AG04450 (cell line): ENCODE data around the gene CYP4B1. TPM values are rescaled to one million over a fixed set of nuclear protein-coding genes. Genes with fewer than 3 reads are reported as not detected.

Source experiments
- CTCF ChIA-PET: fragments of 300-600, 350-600 bp; formaldehyde crosslinking; extraction: SDS; loops from one replicate; lab custom pipeline; 2022; ENCODE audit warnings: antibody characterized with exemption, inconsistent platforms; lab: Charles Lee
- POLR2A ChIA-PET: fragments of 350-600 bp; formaldehyde crosslinking; extraction: SDS; loops from one replicate; lab custom pipeline; 2021; ENCODE audit warnings: antibody characterized with exemption, inconsistent platforms; lab: Yijun Ruan, JAX
- DNase-seq: peaks from one replicate; pipeline ENCODE4 v3.0.0-alpha.2; 2011; ENCODE audit warnings: low read depth, low spot score
- H3K27ac ChIP-seq: one replicate; pipeline ENCODE4 v1.5.1; 2012; ENCODE audit warnings: low read depth, low read length, control low read depth
- H3K27me3 ChIP-seq: one replicate; pipeline ENCODE4 v1.6.0; 2012; ENCODE audit warnings: low read length; ENCODE audit not compliant: control insufficient read depth, insufficient read depth
- H3K4me3 ChIP-seq: 2 replicates; pipeline ENCODE4 v1.5.1; 2011; ENCODE audit warnings: mild to moderate bottlenecking, low read depth, low read length, control low read depth
- H3K9me3 ChIP-seq: 2 replicates; pipeline ENCODE4 v1.5.1; 2012; ENCODE audit warnings: low read length; ENCODE audit not compliant: control insufficient read depth, insufficient read depth
- polyA plus RNA-seq: library from polyadenylated mRNA; depleted of rRNA; stranded (reverse); fragments of >200 nt; gene quantifications from 2 replicates; pipeline ENCODE4 v1.2.3, GENCODE V29; 2011
- TF ChIP-seq, protein P1 (sequence below): IDR thresholded peaks from 2 replicates; pipeline ENCODE4 v1.5.1; 2011; ENCODE audit warnings: low read depth, low read length, control low read depth, inconsistent platforms

CYP4B1 gene
- polyA plus RNA-seq, 1 experiment, result not detected

DNA sequence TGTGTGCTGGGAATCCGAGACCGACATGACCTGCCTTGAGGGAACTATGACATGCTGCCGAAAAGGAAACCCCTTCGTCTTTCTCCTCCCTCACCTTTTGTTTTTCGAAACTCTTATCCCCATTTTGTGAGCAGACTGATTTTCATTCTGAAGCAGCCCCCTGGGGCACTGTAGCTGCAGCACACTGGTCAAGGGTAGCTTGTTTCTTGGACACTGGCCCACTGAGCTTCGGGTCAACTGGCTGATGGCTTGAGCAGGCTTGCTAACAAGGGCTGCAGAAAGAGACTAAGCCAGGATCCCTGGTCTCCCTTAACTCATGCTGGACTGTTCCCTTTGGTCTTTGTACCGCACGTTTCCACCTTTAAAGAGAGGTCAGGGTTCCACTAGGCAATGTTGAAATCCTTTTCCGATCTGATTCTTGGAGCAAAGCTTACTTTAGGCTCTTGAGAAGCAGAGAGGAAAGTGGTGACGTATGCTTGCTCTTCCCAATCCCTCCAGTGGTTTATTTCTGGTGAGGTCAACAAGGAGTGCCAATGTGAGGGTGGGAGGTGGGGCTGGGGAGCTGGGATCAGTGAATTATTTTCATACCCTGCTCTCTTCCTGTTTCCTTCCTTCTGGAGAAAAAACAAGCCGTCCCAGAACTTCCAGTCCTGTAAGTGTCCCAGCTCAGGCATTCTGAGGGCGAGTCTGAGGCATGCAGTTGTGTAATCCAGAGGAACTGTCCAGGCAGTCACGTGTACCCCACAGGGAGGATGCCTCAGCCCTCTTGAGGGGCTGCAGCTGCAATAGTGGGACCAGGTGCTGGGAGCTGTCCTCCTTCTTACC, 7.6 kb downstream of the CYP4B1 start:
- Histone ChIP-seq H3K9me3 (peaks cover 4% of the 10 kb centered on the region; the same call in 1 of the 2 replicates), H3K27ac (no peak overlapping the region), H3K4me3 (no peak overlapping the region), H3K27me3 (no peaks in the 10 kb centered on the region)
- no peak for DNase-seq
- ChIA-PET POLR2A (no interaction called here), CTCF (interaction anchor here (0.6 kb wide), 1 partner anchor 1503 kb away, joined by 3 read pairs; no protein-coding TSS in a partner anchor)
- TF ChIP-seq, protein P1, sequence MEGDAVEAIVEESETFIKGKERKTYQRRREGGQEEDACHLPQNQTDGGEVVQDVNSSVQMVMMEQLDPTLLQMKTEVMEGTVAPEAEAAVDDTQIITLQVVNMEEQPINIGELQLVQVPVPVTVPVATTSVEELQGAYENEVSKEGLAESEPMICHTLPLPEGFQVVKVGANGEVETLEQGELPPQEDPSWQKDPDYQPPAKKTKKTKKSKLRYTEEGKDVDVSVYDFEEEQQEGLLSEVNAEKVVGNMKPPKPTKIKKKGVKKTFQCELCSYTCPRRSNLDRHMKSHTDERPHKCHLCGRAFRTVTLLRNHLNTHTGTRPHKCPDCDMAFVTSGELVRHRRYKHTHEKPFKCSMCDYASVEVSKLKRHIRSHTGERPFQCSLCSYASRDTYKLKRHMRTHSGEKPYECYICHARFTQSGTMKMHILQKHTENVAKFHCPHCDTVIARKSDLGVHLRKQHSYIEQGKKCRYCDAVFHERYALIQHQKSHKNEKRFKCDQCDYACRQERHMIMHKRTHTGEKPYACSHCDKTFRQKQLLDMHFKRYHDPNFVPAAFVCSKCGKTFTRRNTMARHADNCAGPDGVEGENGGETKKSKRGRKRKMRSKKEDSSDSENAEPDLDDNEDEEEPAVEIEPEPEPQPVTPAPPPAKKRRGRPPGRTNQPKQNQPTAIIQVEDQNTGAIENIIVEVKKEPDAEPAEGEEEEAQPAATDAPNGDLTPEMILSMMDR, result no peak

DNA sequence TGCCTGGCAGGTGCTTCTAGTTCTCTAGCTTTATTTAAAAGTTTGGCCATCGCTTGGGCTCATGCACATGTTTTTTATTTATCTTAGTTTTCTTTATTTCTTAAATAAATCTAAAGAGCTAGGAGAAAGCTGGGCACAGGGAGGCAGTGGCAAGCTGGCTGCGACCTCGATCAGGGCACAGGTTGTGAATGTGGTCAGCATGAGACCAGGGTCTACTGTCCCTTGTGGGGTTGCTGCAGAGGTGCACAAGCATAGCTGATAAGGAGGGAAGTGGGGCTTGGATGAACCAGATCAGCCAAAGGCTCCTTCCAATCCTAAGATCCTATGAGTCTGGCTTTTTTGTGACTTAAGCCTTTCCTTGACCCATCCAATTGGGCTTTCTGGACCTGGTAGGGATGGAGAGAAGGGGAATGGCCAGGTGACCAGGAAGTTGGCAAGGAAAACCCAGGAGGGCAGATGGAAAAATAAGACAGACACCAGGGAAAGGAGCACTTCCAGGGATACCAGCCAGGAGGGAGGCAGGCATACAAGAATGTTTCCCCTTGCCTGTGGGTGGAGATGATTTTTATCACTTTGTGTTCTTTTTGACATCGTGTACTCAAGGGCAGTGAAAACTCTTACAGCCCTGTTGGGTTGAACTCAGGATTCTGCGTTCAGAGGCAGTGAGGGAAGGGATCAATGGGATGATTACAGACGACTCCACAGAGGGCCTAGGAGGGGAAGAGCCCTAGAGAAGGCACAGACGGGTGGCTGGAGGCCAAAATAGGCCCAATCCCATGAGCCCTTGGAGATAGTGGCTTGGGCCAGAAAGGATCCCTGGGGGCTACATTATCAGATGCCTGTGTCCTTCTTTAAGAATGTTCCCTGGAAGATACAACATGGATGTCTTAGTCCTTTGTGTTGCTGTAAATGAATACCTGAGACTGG, 8.5 kb downstream of the CYP4B1 start:
- peaks cover 4% of the 10 kb centered on the region; the same call in 1 of the 2 replicates for H3K9me3 ChIP-seq
- ChIA-PET CTCF (no interaction called here), POLR2A (no interaction called here)
- TF ChIP-seq, protein P1, result no peak
- DNase-seq, result no peak
- H3K27ac ChIP-seq, result no peak overlapping the region
- no peaks in the 10 kb centered on the region for H3K27me3 ChIP-seq
- H3K4me3 ChIP-seq, result no peak overlapping the region

DNA sequence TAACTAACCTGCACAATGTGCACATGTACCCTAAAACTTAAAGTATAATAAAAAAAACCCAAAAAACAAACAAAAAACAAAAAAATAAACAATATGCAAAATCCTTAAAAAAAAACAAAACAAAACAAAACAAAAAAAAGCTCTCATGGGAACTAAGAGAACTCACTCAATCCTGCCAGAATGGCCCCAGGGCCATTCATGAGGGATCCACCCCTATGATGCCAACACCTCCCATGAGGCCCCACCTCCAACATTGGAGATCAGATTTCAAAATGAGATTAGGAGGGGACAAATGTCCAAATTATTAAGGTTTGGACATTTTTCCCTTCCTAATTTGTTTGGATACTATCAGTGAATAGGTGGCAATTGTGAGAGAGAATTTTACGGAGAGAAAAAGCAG, 10.2 kb downstream of the CYP4B1 start:
- H3K27me3 ChIP-seq, result no peaks in the 10 kb centered on the region
- H3K27ac ChIP-seq, result no peak overlapping the region
- POLR2A ChIA-PET, result no interaction called here
- CTCF ChIA-PET, result no interaction called here
- TF ChIP-seq, protein P1, result no peak
- H3K9me3 ChIP-seq, result peaks cover 8% of the 10 kb centered on the region
- no peak for DNase-seq
- no peak overlapping the region for H3K4me3 ChIP-seq

DNA sequence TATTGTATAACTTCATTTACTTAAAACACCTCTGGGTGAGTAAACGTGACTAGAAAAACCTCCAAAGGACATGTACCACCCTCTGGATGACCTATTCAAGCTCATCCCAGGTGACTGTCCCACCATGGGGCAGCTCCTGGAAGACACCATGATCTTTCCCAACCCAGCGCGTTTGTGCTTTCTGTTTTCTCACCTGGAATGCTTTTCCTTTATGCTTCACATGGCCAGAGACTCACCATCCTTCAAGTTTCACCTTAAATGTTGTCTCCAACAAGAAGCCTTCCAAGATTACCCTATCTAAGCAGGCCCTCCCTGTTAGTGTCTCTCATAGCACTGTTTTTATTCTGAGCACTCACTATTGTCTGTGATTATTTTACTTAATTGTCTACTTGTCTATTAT, 11.1 kb downstream of the CYP4B1 start:
- DNase-seq, result no peak
- Histone ChIP-seq H3K4me3 (no peak overlapping the region), H3K27ac (no peak overlapping the region), H3K9me3 (peaks cover 9% of the 10 kb centered on the region), H3K27me3 (no peaks in the 10 kb centered on the region)
- POLR2A ChIA-PET, result no interaction called here
- CTCF ChIA-PET, result no interaction called here
- TF ChIP-seq, protein P1, result no peak
